ENCODE data around the gene PLA2R1.

PLA2R1 gene

DNA sequence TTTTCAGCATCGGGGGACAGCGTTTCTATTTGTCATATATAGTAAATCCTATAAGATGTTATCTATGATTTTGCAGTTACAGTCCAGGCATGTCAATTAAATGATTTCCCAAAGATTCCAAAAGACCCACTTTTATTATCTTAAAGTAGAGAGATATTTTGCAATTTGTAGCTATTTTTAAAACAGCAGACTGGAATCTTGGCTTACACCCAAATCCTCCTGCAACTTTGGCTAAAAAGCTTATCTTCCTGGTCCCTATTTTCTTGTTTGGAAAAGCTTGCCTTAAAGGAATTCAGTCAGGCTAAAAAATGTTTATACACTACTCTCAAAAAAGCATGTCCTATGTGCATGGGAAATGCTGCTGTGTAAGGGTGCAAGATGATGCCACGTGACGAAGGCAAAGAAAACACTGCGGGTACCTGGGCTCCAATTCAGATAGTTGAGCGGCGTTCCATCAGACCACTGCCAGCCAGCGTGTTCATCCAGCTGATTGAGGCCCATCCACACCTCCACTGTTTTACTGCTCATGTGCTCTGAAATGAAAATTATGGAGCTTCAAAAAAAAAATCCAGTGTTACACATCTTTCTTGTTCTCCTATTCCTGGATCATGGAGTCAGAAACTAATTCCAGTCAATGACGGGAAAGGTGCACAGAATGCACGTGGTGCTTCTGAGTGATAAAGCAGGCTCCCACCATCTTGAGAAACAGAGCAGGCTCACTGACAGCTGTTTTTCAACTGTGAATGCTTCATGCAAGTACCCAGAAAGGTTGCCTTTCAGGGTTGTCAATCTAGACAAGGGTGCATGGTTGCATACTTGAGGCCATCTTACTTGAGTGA, 33.8 kb downstream of the PLA2R1 start:
- Histone ChIP-seq H3K79me2 (ENCODE audit: insufficient read depth, low read length) (no peaks in the 10 kb centered on the region), H4K20me1 (ENCODE audit: insufficient read depth, low read length) (no peaks in the 10 kb centered on the region), H3K9me2 (ENCODE audit: low read depth, low read length) (no peaks in the 10 kb centered on the region), H3K9ac (ENCODE audit: low read length) (no peak overlapping the region), H3K36me3 (ENCODE audit: insufficient read depth, low read length) (no peaks in the 10 kb centered on the region), H2AFZ (ENCODE audit: low read length) (no peak overlapping the region), H3K9me3 (ENCODE audit: low read length) (no peaks in the 10 kb centered on the region), H3K27ac (ENCODE audit: low read depth, low read length, poor library complexity, severe bottlenecking) (no peak overlapping the region), H3K27me3 (ENCODE audit: insufficient read depth, low read length) (no peaks in the 10 kb centered on the region), H3K4me2 (ENCODE audit: low read length) (no peak overlapping the region), H3K4me1 (ENCODE audit: insufficient read depth, low read length, severe bottlenecking) (no peaks in the 10 kb centered on the region), H3F3A (ENCODE audit: insufficient read depth, low read length) (no peaks in the 10 kb centered on the region), H3K4me3 (ENCODE audit: low read depth, low read length, poor library complexity, severe bottlenecking) (no peak overlapping the region)
- TF ChIP-seq EZH2 (IDR thresholded peaks at IDR 0.05; ENCODE audit: borderline replicate concordance, low read length): no peak
- TF ChIP-seq, protein P1, sequence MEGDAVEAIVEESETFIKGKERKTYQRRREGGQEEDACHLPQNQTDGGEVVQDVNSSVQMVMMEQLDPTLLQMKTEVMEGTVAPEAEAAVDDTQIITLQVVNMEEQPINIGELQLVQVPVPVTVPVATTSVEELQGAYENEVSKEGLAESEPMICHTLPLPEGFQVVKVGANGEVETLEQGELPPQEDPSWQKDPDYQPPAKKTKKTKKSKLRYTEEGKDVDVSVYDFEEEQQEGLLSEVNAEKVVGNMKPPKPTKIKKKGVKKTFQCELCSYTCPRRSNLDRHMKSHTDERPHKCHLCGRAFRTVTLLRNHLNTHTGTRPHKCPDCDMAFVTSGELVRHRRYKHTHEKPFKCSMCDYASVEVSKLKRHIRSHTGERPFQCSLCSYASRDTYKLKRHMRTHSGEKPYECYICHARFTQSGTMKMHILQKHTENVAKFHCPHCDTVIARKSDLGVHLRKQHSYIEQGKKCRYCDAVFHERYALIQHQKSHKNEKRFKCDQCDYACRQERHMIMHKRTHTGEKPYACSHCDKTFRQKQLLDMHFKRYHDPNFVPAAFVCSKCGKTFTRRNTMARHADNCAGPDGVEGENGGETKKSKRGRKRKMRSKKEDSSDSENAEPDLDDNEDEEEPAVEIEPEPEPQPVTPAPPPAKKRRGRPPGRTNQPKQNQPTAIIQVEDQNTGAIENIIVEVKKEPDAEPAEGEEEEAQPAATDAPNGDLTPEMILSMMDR (IDR thresholded peaks at IDR 0.05; ENCODE audit: low read length): no peak

- Histone ChIP-seq H4K20me1 (ENCODE audit: insufficient read depth, low read length) (no peaks in the 10 kb centered on the region), H3K4me1 (ENCODE audit: insufficient read depth, low read length, severe bottlenecking) (no peaks in the 10 kb centered on the region), H3K9me2 (ENCODE audit: low read depth, low read length) (no peaks in the 10 kb centered on the region), H3K79me2 (ENCODE audit: insufficient read depth, low read length) (no peaks in the 10 kb centered on the region), H3K4me3 (ENCODE audit: low read depth, low read length, poor library complexity, severe bottlenecking) (no peak overlapping the region), H3F3A (ENCODE audit: insufficient read depth, low read length) (no peaks in the 10 kb centered on the region), H3K9ac (ENCODE audit: low read length) (no peak overlapping the region), H3K27ac (ENCODE audit: low read depth, low read length, poor library complexity, severe bottlenecking) (no peak overlapping the region), H3K9me3 (ENCODE audit: low read length) (no peaks in the 10 kb centered on the region), H3K27me3 (ENCODE audit: insufficient read depth, low read length) (no peaks in the 10 kb centered on the region), H2AFZ (ENCODE audit: low read length) (no peak overlapping the region), H3K36me3 (ENCODE audit: insufficient read depth, low read length) (no peaks in the 10 kb centered on the region), H3K4me2 (ENCODE audit: low read length) (no peak overlapping the region)
- TF ChIP-seq, protein P1 (IDR thresholded peaks at IDR 0.05; ENCODE audit: low read length): peak; percentile 64
- TF ChIP-seq EZH2 (IDR thresholded peaks at IDR 0.05; ENCODE audit: borderline replicate concordance, low read length): no peak
Measured at GRCh38 chr2:160022162-160022561, 40.3 kb downstream of the PLA2R1 start.

DNA sequence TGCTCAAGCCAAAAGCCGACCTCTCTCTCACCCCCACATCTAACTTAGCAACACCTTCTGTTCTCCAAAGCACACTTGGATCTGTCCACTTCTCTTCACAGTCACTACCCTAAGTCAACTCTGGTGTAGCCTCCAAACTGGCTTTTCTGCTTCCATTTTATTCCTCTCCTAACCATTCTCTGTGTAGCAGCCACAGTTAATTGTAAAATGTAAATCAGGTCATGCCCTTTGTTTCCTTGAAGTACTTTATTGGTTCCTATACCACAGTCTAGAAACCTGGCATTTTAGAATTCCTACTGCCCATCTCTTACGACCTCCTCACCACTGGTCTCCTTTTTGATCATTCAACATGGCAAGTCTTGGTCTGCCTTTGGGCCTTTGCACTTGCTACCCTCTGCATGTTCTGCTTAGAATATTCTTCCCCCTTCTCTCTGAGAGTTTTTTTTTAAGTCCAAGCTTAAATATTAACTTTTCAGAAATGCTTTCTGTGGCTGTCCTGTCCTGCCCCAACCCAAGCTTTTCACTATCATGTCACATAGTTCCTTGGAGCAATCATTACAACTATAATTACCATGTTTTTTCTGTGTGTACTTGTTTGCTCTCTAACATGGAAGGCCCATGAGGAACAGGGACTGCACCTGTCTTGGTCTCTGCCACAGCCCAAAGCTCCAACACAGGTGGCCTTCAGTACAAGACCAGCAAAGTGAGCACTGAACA, 42.9 kb downstream of the PLA2R1 start:
- no peaks in the 10 kb centered on the region for H3K36me3 ChIP-seq (ENCODE audit: insufficient read depth, low read length)
- H3K4me3 ChIP-seq (ENCODE audit: low read depth, low read length, poor library complexity, severe bottlenecking): no peak overlapping the region

More for the DNA sequence above, 42.9 kb downstream of the PLA2R1 start:
- Histone ChIP-seq H3K27ac (ENCODE audit: low read depth, low read length, poor library complexity, severe bottlenecking) (no peak overlapping the region), H3K27me3 (ENCODE audit: insufficient read depth, low read length) (no peaks in the 10 kb centered on the region), H3K9me3 (ENCODE audit: low read length) (no peaks in the 10 kb centered on the region), H2AFZ (ENCODE audit: low read length) (no peak overlapping the region), H3K4me2 (ENCODE audit: low read length) (no peak overlapping the region), H3K4me1 (ENCODE audit: insufficient read depth, low read length, severe bottlenecking) (no peaks in the 10 kb centered on the region), H4K20me1 (ENCODE audit: insufficient read depth, low read length) (no peaks in the 10 kb centered on the region), H3K79me2 (ENCODE audit: insufficient read depth, low read length) (no peaks in the 10 kb centered on the region), H3K9me2 (ENCODE audit: low read depth, low read length) (no peaks in the 10 kb centered on the region), H3K9ac (ENCODE audit: low read length) (no peak overlapping the region), H3F3A (ENCODE audit: insufficient read depth, low read length) (no peaks in the 10 kb centered on the region)
- TF ChIP-seq, protein P1 (IDR thresholded peaks at IDR 0.05; ENCODE audit: low read length): no peak
- TF ChIP-seq EZH2 (IDR thresholded peaks at IDR 0.05; ENCODE audit: borderline replicate concordance, low read length): no peak
